SK-N-SH (cell line): ENCODE measurements around the gene PARD6A.

Experiments
- EP300 ChIP-seq, 2 experiments: IDR thresholded peaks; 2 replicates each; pipeline versions ENCODE4 v1.4.0 to v1.6.1; 2012; ENCODE audit warnings: borderline replicate concordance in 1 of 2, low read depth in 1 of 2, low read length in 1 of 2
- YY1 ChIP-seq: IDR thresholded peaks from 2 replicates; pipeline ENCODE4 v1.4.0; 2012; ENCODE audit warnings: low read depth, mild to moderate bottlenecking
- TF ChIP-seq, protein P1 (sequence below): fragments of 200-600 bp; sonication (generic); IDR thresholded peaks from 2 replicates; pipeline ENCODE4 v1.6.1; 2017; ENCODE audit warnings: antibody characterized with exemption, mild to moderate bottlenecking, moderate library complexity
- TF ChIP-seq, protein P2 (sequence below): IDR thresholded peaks from 2 replicates; pipeline ENCODE4 v1.6.1; 2012; ENCODE audit warnings: mild to moderate bottlenecking, low read depth, low read length, moderate library complexity
- TF ChIP-seq, protein P3 (sequence below): IDR thresholded peaks from 2 replicates; pipeline ENCODE4; 2012

DNA sequence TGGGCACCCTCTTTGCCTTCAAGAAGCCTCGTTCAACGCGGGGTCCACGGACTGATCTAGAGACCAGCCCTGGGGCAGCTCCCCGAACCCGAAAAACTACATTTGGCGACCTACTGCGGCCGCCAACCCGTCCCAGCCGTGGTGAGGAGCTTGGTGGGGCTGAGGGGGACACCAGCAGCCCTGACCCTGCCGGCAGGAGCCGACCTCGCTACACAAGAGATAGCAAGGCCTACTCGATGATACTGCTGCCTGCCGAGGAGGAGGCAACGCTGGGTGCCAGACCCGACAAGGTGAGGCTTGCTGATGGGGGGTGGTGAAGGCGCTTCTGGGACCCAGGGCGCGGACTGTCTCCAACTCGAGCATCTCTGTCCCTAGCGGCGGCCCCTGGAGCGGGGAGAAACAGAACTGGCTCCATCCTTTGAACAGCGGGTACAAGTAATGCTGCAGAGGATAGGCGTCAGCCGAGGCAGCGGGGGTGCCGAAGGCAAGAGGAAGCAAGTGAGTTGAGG is 6.3 kb upstream of the PARD6A start:
- TF ChIP-seq, protein P1, sequence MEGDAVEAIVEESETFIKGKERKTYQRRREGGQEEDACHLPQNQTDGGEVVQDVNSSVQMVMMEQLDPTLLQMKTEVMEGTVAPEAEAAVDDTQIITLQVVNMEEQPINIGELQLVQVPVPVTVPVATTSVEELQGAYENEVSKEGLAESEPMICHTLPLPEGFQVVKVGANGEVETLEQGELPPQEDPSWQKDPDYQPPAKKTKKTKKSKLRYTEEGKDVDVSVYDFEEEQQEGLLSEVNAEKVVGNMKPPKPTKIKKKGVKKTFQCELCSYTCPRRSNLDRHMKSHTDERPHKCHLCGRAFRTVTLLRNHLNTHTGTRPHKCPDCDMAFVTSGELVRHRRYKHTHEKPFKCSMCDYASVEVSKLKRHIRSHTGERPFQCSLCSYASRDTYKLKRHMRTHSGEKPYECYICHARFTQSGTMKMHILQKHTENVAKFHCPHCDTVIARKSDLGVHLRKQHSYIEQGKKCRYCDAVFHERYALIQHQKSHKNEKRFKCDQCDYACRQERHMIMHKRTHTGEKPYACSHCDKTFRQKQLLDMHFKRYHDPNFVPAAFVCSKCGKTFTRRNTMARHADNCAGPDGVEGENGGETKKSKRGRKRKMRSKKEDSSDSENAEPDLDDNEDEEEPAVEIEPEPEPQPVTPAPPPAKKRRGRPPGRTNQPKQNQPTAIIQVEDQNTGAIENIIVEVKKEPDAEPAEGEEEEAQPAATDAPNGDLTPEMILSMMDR: no peak
- TF ChIP-seq YY1: no peak
- TF ChIP-seq, protein P2, sequence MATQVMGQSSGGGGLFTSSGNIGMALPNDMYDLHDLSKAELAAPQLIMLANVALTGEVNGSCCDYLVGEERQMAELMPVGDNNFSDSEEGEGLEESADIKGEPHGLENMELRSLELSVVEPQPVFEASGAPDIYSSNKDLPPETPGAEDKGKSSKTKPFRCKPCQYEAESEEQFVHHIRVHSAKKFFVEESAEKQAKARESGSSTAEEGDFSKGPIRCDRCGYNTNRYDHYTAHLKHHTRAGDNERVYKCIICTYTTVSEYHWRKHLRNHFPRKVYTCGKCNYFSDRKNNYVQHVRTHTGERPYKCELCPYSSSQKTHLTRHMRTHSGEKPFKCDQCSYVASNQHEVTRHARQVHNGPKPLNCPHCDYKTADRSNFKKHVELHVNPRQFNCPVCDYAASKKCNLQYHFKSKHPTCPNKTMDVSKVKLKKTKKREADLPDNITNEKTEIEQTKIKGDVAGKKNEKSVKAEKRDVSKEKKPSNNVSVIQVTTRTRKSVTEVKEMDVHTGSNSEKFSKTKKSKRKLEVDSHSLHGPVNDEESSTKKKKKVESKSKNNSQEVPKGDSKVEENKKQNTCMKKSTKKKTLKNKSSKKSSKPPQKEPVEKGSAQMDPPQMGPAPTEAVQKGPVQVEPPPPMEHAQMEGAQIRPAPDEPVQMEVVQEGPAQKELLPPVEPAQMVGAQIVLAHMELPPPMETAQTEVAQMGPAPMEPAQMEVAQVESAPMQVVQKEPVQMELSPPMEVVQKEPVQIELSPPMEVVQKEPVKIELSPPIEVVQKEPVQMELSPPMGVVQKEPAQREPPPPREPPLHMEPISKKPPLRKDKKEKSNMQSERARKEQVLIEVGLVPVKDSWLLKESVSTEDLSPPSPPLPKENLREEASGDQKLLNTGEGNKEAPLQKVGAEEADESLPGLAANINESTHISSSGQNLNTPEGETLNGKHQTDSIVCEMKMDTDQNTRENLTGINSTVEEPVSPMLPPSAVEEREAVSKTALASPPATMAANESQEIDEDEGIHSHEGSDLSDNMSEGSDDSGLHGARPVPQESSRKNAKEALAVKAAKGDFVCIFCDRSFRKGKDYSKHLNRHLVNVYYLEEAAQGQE: no peak
- TF ChIP-seq, protein P3, sequence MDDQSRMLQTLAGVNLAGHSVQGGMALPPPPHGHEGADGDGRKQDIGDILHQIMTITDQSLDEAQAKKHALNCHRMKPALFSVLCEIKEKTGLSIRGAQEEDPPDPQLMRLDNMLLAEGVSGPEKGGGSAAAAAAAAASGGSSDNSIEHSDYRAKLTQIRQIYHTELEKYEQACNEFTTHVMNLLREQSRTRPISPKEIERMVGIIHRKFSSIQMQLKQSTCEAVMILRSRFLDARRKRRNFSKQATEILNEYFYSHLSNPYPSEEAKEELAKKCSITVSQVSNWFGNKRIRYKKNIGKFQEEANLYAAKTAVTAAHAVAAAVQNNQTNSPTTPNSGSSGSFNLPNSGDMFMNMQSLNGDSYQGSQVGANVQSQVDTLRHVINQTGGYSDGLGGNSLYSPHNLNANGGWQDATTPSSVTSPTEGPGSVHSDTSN: no peak
- TF ChIP-seq EP300 (IDR thresholded peaks at IDR 0.05; ENCODE audit: borderline replicate concordance in 1 of 2, low read depth in 1 of 2, low read length in 1 of 2): no peak
